K562 (cell line): ENCODE results near the gene SYNPO. TPM values are rescaled to one million over a fixed set of nuclear protein-coding genes. Genes with fewer than 3 reads are reported as not detected.

Experiments
- ATAC-seq: fragments of 200-7000 bp; cut with Tn5 transposase; 3 replicates; pipeline ENCODE4 v1.9.1; 2020; ENCODE audit warnings: moderate library complexity
- BruUV-seq: library from RNA; stranded (reverse); fragments of 400-500 nt; replicated peaks from 2 replicates; lab custom pipeline; 2021; lab: Mats Ljungman, UMichigan
- CTCF ChIA-PET: fragments of 300-600 bp; formaldehyde crosslinking; extraction: SDS; loops from one replicate; lab custom pipeline; 2021; ENCODE audit warnings: low intra/inter-chr PET ratio; lab: Yijun Ruan, JAX
- POLR2A ChIA-PET: fragments of 300-600, 350-650 bp; sonication (Branson Sonifier 250); formaldehyde crosslinking; extraction: SDS; loops from one replicate; lab custom pipeline; 2021; ENCODE audit warnings: antibody characterized with exemption, inconsistent platforms; lab: Yijun Ruan, JAX
- DNase-seq, 4 experiments: peaks; one replicate each; pipeline versions ENCODE4 v3.0.0 to v3.0.0-alpha.2; 2011 to 2018; ENCODE audit warnings: low spot score in 3 of 4, mixed read lengths in 3 of 4; ENCODE audit errors: extremely low read depth in 1 of 4
- FAIRE-seq: peaks from 2 replicates; lab custom pipeline; 2011; peaks lifted over from hg19 to GRCh38; lab: Jason Lieb, UNC
- H2AFZ ChIP-seq: 2 replicates; pipeline ENCODE4 v1.6.0; 2011; ENCODE audit warnings: low read depth, low read length, control low read depth, inconsistent platforms
- H3K27ac ChIP-seq: fragments of 200-600 bp; 3 replicates; pipeline ENCODE4 v1.8.0; 2011; ENCODE audit warnings: low read depth, mild to moderate bottlenecking, control low read depth, inconsistent platforms, low read length, moderate library complexity, mixed read lengths; ENCODE audit errors: extremely low read depth
- H3K27me3 ChIP-seq, 2 experiments: fragments of 300-600 bp in 1 of 2; 2 replicates in 1 of 2; 3 replicates in 1 of 2; pipeline versions ENCODE4 v1.6.0 to v1.8.0; 2011; ENCODE audit warnings: inconsistent platforms in 2 of 2, low read length in 2 of 2, mild to moderate bottlenecking in 1 of 2, mixed read lengths in 1 of 2, moderate library complexity in 1 of 2; ENCODE audit not compliant: control insufficient read depth in 2 of 2, insufficient read depth in 2 of 2
- H3K36me3 ChIP-seq: fragments of 300-600 bp; 3 replicates; pipeline ENCODE4 v1.8.0; 2011; ENCODE audit warnings: mild to moderate bottlenecking, low read length, inconsistent platforms; ENCODE audit not compliant: control insufficient read depth, insufficient read depth
- H3K4me1 ChIP-seq, 2 experiments: fragments of 200-600 bp in 1 of 2; replicated peaks in 1 of 2; 2 replicates in 1 of 2; 3 replicates in 1 of 2; pipeline versions ENCODE4 v1.5.1 to v1.8.0; 2011; ENCODE audit warnings: inconsistent platforms in 2 of 2, low read length in 2 of 2, mild to moderate bottlenecking in 1 of 2, mixed read lengths in 1 of 2, moderate library complexity in 1 of 2; ENCODE audit not compliant: control insufficient read depth in 2 of 2, insufficient read depth in 2 of 2
- H3K4me2 ChIP-seq: 2 replicates; pipeline ENCODE4 v1.6.1; 2011; ENCODE audit warnings: low read length, control low read depth, inconsistent platforms, mixed read lengths; ENCODE audit not compliant: insufficient read depth
- H3K4me3 ChIP-seq: fragments of 200-600 bp; sonication (generic), shearing (Covaris generic); 2 replicates; pipeline ENCODE4 v1.5.1; 2016; ENCODE audit warnings: control low read depth, inconsistent platforms
- H3K79me2 ChIP-seq: fragments of 200-600 bp; 3 replicates; pipeline ENCODE4 v1.8.0; 2011; ENCODE audit warnings: low read length, inconsistent platforms; ENCODE audit not compliant: control insufficient read depth, insufficient read depth
- H3K9ac ChIP-seq, 2 experiments: 2 replicates each; pipeline versions ENCODE4 v1.6.0 to v1.6.1; 2011; ENCODE audit warnings: low read depth in 2 of 2, low read length in 2 of 2, control low read depth in 1 of 2, inconsistent platforms in 1 of 2, mild to moderate bottlenecking in 1 of 2, mixed read lengths in 1 of 2; ENCODE audit not compliant: insufficient read depth in 1 of 2
- H3K9me1 ChIP-seq: one replicate; pipeline ENCODE4 v1.6.0; 2011; ENCODE audit warnings: inconsistent platforms, mild to moderate bottlenecking, low read length, moderate library complexity; ENCODE audit not compliant: control insufficient read depth, insufficient read depth
- H3K9me3 ChIP-seq: replicated peaks from 2 replicates; pipeline ENCODE4 v1.5.1; 2011; ENCODE audit warnings: low read depth, low read length, inconsistent platforms; ENCODE audit not compliant: control insufficient read depth, insufficient read depth
- H4K20me1 ChIP-seq: replicated peaks from 2 replicates; pipeline ENCODE4 v1.6.1; 2011; ENCODE audit warnings: low read length, inconsistent platforms, mixed read lengths; ENCODE audit not compliant: control insufficient read depth, insufficient read depth
- ARID3B ChIP-seq: fragments of 250-450 bp; sonication (Bioruptor Pico); IDR thresholded peaks from 2 replicates; pipeline ENCODE4 v1.4.0; 2020; ENCODE audit warnings: borderline replicate concordance
- CBX5 ChIP-seq: IDR thresholded peaks from 2 replicates; pipeline ENCODE4 v1.6.1; 2014; ENCODE audit warnings: low read depth, borderline replicate concordance
- GATA2 ChIP-seq: sonication (generic); formaldehyde crosslinking; IDR thresholded peaks from 2 replicates; pipeline ENCODE4 v1.4.0; 2020; ENCODE audit warnings: mild to moderate bottlenecking, missing genetic modification reagents
- GATAD2A ChIP-seq: fragments of 450-650 bp; IDR thresholded peaks from 2 replicates; pipeline ENCODE4 v1.6.1; 2017
- HDAC8 ChIP-seq: fragments of 450-650 bp; IDR thresholded peaks from 2 replicates; pipeline ENCODE4 v1.6.1; 2016; ENCODE audit warnings: mild to moderate bottlenecking, missing genetic modification characterization, moderate library complexity, missing compliant biosample characterization
- HMG20B ChIP-seq: fragments of 250-450 bp; sonication (Bioruptor Pico); IDR thresholded peaks from 2 replicates; pipeline ENCODE4 v1.5.0; 2021; ENCODE audit warnings: mild to moderate bottlenecking
- MBD2 ChIP-seq: sonication (generic); IDR thresholded peaks from 2 replicates; pipeline ENCODE4 v1.6.1; 2016; ENCODE audit warnings: low read depth, borderline replicate concordance
- NCOR1 ChIP-seq: fragments of 450-650 bp; IDR thresholded peaks from 2 replicates; pipeline ENCODE4 v1.6.1; 2016; ENCODE audit warnings: mild to moderate bottlenecking, moderate library complexity
- NFIX ChIP-seq: fragments of 250-450 bp; sonication (Bioruptor Pico); IDR thresholded peaks from 2 replicates; pipeline ENCODE4 v1.4.0; 2020; ENCODE audit warnings: low read depth, mild to moderate bottlenecking, moderate library complexity
- POLR3A ChIP-seq: IDR thresholded peaks from 2 replicates; pipeline ENCODE4 v1.6.1; 2011; ENCODE audit warnings: borderline replicate concordance, mild to moderate bottlenecking, moderate library complexity; ENCODE audit not compliant: insufficient read length, insufficient read depth; ENCODE audit errors: extremely low read depth
- RUNX1 ChIP-seq: sonication (generic); IDR thresholded peaks from 2 replicates; pipeline ENCODE4 v1.6.1; 2016; ENCODE audit warnings: antibody characterized with exemption, low read depth
- TFAP4 ChIP-seq: sonication (generic); formaldehyde crosslinking; IDR thresholded peaks from 2 replicates; pipeline ENCODE4 v1.8.0; 2022; ENCODE audit warnings: missing genetic modification reagents, mild to moderate bottlenecking, moderate library complexity, borderline replicate concordance
- ZNF12 ChIP-seq: sonication (generic); formaldehyde crosslinking; IDR thresholded peaks from 2 replicates; pipeline ENCODE4 v1.4.0; 2020; ENCODE audit warnings: mild to moderate bottlenecking, missing genetic modification reagents
- ZNF165 ChIP-seq: fragments of 250-450 bp; sonication (Bioruptor Pico); IDR thresholded peaks from 2 replicates; pipeline ENCODE4 v1.4.0; 2020; ENCODE audit warnings: borderline replicate concordance
- ZNF263 ChIP-seq: sonication (generic); formaldehyde crosslinking; IDR thresholded peaks from 2 replicates; pipeline ENCODE4 v1.8.0; 2022; ENCODE audit warnings: mild to moderate bottlenecking, missing genetic modification reagents, borderline replicate concordance
- ZNF316 ChIP-seq: fragments of 450-650 bp; IDR thresholded peaks from 2 replicates; pipeline ENCODE4 v1.6.1; 2016
- WGBS: fragments of 100-300 bp; shearing (Covaris generic); methylation state at CpG from one replicate; pipeline ENCODE4 v1.1.6; 2016; ENCODE audit warnings: low coverage, mixed read lengths; ENCODE audit not compliant: insufficient coverage; ENCODE audit errors: missing lambda C conversion rate; 5-methylcytosine and 5-hydroxymethylcytosine counted together
- in situ Hi-C: fragments of 300-500 bp; cut with MboI; formaldehyde crosslinking; loops from 4 replicates; pipeline ENCODE4 v1.15.0; 2018; ENCODE audit warnings: inconsistent platforms, mixed read lengths
- intact Hi-C: fragments of 100-400 bp; cut with micrococcal nuclease; formaldehyde crosslinking; loops from 2 replicates; pipeline ENCODE4 v1.14.2; 2022
- polyA plus RNA-seq, 8 experiments: library from polyadenylated mRNA; depleted of rRNA in 4 of 8; stranded (reverse) in 5 of 8; unstranded in 3 of 8; fragments of >200 nt; fragmentation: Nextera tagmentation in 2 of 8; fragmentation: Illumina TruSeq in 1 of 8; extraction: Ambion mirVana in 2 of 8; extraction: Trizol in 1 of 8; gene quantifications; 2 replicates each; pipeline versions ENCODE4 v1.2.1 to v1.2.3, GENCODE V29; 2011 to 2014; ENCODE audit warnings: inconsistent platforms in 1 of 8, missing spikeins in 1 of 8
- total RNA-seq, 7 experiments: library from RNA; depleted of rRNA in 6 of 7; stranded (reverse); fragments of >200 nt in 6 of 7; fragmentation: Illumina TruSeq in 2 of 7; extraction: Trizol in 2 of 7; gene quantifications; 2 replicates each; pipeline versions ENCODE4 v1.2.1 to v1.2.3, GENCODE V29; 2011 to 2021; ENCODE audit warnings: low replicate concordance in 1 of 7

SYNPO gene
- total and polyA plus RNA-seq, 9 of the 15 experiments (the other 6 are each of a cell fraction or from before 2014, with no cell fraction given) = 0.01 to 0.31 (median 0.03) TPM; not detected in 4

- Histone ChIP-seq H3K4me1 (peaks cover 0 to 23% of the 10 kb centered on the region in 2 experiments; a peak in 2 of 5 replicates), H3K27me3 (peaks cover 33 to 61% of the 10 kb centered on the region in 2 experiments; a peak in 4 of 5 replicates), H4K20me1 (peaks cover 6% of the 10 kb centered on the region; the same call in 1 of the 2 replicates), H3K4me2 (no peak overlapping the region), H3K79me2 (no peaks in the 10 kb centered on the region), H3K4me3 (no peak overlapping the region), H3K27ac (no peak overlapping the region), H3K9me3 (no peaks in the 10 kb centered on the region), H3K36me3 (no peaks in the 10 kb centered on the region), H3K9me1 (no peaks in the 10 kb centered on the region), H3K9ac (0 out of 4 replicates have a peak overlapping the region, but pooled peaks of 1 of the 2 experiments have one; percentile 59), H2AFZ (no peak overlapping the region)
- intact Hi-C loops (no loop called here), in situ Hi-C loops (no loop called here)
- ATAC-seq = peak; percentile 65
- FAIRE-seq = no peak
- ChIA-PET CTCF (interaction anchor here (1.2 kb wide), 1 partner anchor 86 kb away, joined by 3 read pairs; no protein-coding TSS in a partner anchor), POLR2A (interaction anchor here (0.7 kb wide), 1 partner anchor 166 kb away, joined by 3 read pairs; no protein-coding TSS in a partner anchor)
- 5% methylated on average over 25 of the region's 25 CpGs for WGBS
- no TSS peak for BruUV-seq
- DNase-seq = no peak
- no peak for TF ChIP-seq GATAD2A
- no peak for TF ChIP-seq NFIX (CRISPR knock-in tag)
- TF ChIP-seq GATA2 = no peak
- TF ChIP-seq ZNF12 = no peak
- TF ChIP-seq HMG20B = no peak
- TF ChIP-seq ARID3B = no peak
- TF ChIP-seq HDAC8 (tag) = no peak
- no peak for TF ChIP-seq RUNX1
- TF ChIP-seq TFAP4 (CRISPR knock-in tag) = peak; percentile 30; the same call in 1 of the 2 replicates
- no peak for TF ChIP-seq CBX5
- TF ChIP-seq POLR3A = no peak
- no peak for TF ChIP-seq NCOR1
- peak; percentile 68 for TF ChIP-seq ZNF316
- TF ChIP-seq ZNF165 = no peak
- no peak for TF ChIP-seq MBD2
- peak; percentile 67 for TF ChIP-seq ZNF263
These were observed 7.1 kb downstream of the SYNPO start for GRCh38 chr5:150647275-150648251.
